CD4-positive, alpha-beta T cell treated with Interleukin-15 for 4 hours (primary cell): ENCODE results near the gene INS.
"Not testable (repeated sequence)": the region's sequence is repeated elsewhere in the genome, so short reads cannot be mapped to it uniquely, and the experiment has no call there.

Source experiments
- DNase-seq: peaks from one replicate; pipeline ENCODE4 v3.0.0-alpha.2; 2020; ENCODE audit warnings: low spot score

The INS gene

GRCh38 chr11:2198621-2199365, 37.8 kb upstream of the INS start:
- no peak for DNase-seq

GRCh38 chr11:2197771-2198520, 36.9 kb upstream of the INS start:
- DNase-seq = no peak

- DNase-seq = peak; percentile 58
These were observed 36.2 kb upstream of the INS start for GRCh38 chr11:2196970-2197770.

GRCh38 chr11:2195756-2196088, 34.7 kb upstream of the INS start:
- DNase-seq = no peak

- DNase-seq = peak; percentile 40
These were observed 34.1 kb upstream of the INS start for GRCh38 chr11:2194877-2195755.

- DNase-seq = not testable (repeated sequence)
These were observed 33.0 kb upstream of the INS start for GRCh38 chr11:2193888-2194595.

- no peak for DNase-seq
These were observed 32.3 kb upstream of the INS start for GRCh38 chr11:2193099-2193887.

- no peak for DNase-seq
These were observed 31.4 kb upstream of the INS start for GRCh38 chr11:2192435-2192834.

- DNase-seq = no peak
These were observed 30.9 kb upstream of the INS start for GRCh38 chr11:2191883-2192282.

- no peak for DNase-seq
These were observed 29.9 kb upstream of the INS start for GRCh38 chr11:2190657-2191471.

GRCh38 chr11:2189938-2190656, 29.1 kb upstream of the INS start:
- no peak for DNase-seq

- DNase-seq = no peak
These were observed 27.7 kb upstream of the INS start for GRCh38 chr11:2188745-2189144.

GRCh38 chr11:2187280-2187707, 26.3 kb upstream of the INS start:
- DNase-seq = no peak

- DNase-seq = peak; percentile 33
These were observed 25.8 kb upstream of the INS start for GRCh38 chr11:2186669-2187279.

GRCh38 chr11:2185324-2186085, 24.5 kb upstream of the INS start:
- no peak for DNase-seq

- DNase-seq = no peak
These were observed 21.9 kb upstream of the INS start for GRCh38 chr11:2182692-2183474.

GRCh38 chr11:2182075-2182474, 21.1 kb upstream of the INS start:
- no peak for DNase-seq
